Activated naive CD4-positive, alpha-beta T cell treated with anti-CD3 and anti-CD28 coated beads, Interleukin-2, amount 50 U/mL, for 24 hours (primary cell): ENCODE data around the gene BMP8B.

ENCODE experiments used
- H3K27ac Mint-ChIP-seq: one replicate; pipeline ENCODE4 v1.8.0; 2021; ENCODE audit warnings: mild to moderate bottlenecking, mixed read lengths
- H3K27me3 Mint-ChIP-seq: one replicate; pipeline ENCODE4 v1.8.0; 2021; ENCODE audit warnings: mixed read lengths
- H3K36me3 Mint-ChIP-seq: one replicate; pipeline ENCODE4 v1.8.0; 2021; ENCODE audit warnings: mixed read lengths
- H3K4me1 Mint-ChIP-seq: one replicate; pipeline ENCODE4 v1.8.0; 2021; ENCODE audit warnings: mixed read lengths
- H3K4me3 Mint-ChIP-seq: one replicate; pipeline ENCODE4 v1.8.0; 2021; ENCODE audit warnings: mild to moderate bottlenecking, mixed read lengths
- H3K9me3 Mint-ChIP-seq: one replicate; pipeline ENCODE4 v1.8.0; 2021; ENCODE audit warnings: mixed read lengths

BMP8B gene

DNA sequence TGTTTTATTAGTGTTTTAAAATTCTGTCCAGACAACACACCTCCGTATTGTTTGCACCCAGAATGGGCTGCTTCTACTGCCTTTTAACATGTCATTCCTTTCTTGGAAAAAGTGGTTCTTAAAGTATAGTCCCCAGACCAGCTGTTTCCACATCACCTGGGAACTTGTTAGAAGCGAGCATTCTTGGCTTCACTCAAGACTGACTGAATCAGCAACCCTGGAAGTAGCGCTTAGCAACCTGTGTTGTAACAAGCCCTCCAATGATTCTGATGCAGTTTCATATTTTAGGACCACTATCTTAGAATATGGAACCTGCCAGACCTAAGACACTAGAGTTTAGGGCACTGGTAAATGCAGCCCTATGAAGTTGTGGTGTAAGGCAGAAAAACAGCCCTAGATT lies 55.9 kb downstream of the BMP8B start:
- H3K4me3 Mint-ChIP-seq = no peak overlapping the region
- no peaks in the 10 kb centered on the region for H3K9me3 Mint-ChIP-seq

DNA sequence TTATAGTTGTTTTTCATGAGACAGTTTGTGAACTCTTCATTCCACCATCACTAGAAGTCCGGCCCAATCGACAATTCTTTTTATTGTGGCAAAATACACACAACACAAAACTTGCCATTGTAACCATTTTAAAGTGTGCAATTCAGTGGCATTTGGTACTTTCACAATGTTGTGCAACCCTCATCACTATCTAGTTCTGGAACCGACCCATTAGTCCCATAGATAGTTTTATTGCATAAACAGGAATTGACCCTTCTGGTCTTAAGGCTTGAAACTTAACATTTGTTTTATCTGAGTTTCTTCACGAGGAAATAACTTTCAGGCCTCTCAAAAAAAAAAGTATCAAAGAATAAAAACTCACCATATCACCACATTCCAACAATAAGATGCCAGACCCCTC lies 58.8 kb downstream of the BMP8B start:
- Mint-ChIP-seq H3K36me3 (no peaks in the 10 kb centered on the region), H3K27me3 (peaks cover 40% of the 10 kb centered on the region), H3K4me1 (peaks cover 8% of the 10 kb centered on the region), H3K4me3 (no peak overlapping the region), H3K27ac (no peak overlapping the region), H3K9me3 (no peaks in the 10 kb centered on the region)

More for the DNA sequence above, 55.9 kb downstream of the BMP8B start:
- Mint-ChIP-seq H3K27me3 (peaks cover 36% of the 10 kb centered on the region), H3K36me3 (no peaks in the 10 kb centered on the region), H3K4me1 (peaks cover 13% of the 10 kb centered on the region), H3K27ac (no peak overlapping the region)

DNA sequence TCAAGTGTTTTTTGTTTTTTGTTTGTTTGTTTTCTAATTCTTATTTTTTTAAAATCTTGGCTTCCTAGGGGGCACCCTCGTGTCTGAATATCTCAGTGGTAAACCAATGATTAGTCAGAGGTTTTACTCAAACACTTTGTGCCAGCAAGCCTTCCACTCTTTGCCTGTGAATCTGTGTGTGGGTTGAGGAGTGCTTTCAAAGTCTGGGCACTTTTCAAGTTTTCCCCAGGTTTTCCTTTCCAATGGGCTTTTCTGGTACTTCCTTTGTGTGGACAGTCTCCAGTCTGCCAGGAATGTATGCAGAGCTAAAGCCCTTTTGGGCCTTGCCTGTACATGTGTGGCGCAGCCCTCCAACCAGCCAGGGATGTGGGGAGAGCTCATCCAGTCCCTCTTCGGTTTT lies 59.6 kb downstream of the BMP8B start:
- peaks cover 42% of the 10 kb centered on the region for H3K27me3 Mint-ChIP-seq
- H3K36me3 Mint-ChIP-seq = no peaks in the 10 kb centered on the region
- peaks cover 8% of the 10 kb centered on the region for H3K4me1 Mint-ChIP-seq
- no peak overlapping the region for H3K4me3 Mint-ChIP-seq
- H3K9me3 Mint-ChIP-seq = no peaks in the 10 kb centered on the region
- H3K27ac Mint-ChIP-seq = no peak overlapping the region

DNA sequence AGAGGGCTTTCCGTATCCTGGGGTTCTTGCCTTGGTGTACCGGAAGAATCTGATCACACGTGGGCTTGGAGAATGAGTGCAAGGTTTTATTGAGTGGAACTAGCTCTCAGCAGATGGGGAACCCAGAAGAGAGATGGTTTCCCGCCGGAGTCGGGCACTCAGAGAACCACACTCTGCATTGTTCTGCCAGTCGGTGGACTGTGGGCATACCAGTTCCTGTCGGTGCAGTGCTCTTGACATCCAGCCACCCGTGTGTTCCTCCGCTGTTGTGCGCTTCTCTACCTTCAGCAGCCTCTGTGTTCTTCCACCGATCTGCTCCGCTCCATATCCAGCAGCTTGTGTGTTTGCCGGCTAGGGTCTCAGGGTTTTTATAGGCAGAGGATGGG lies 60.7 kb downstream of the BMP8B start:
- H3K36me3 Mint-ChIP-seq = no peaks in the 10 kb centered on the region
- H3K27ac Mint-ChIP-seq = peak overlapping the region; percentile 30
- peaks cover 8% of the 10 kb centered on the region for H3K4me1 Mint-ChIP-seq
- no peak overlapping the region for H3K4me3 Mint-ChIP-seq
- H3K9me3 Mint-ChIP-seq = no peaks in the 10 kb centered on the region
- peaks cover 39% of the 10 kb centered on the region for H3K27me3 Mint-ChIP-seq

DNA sequence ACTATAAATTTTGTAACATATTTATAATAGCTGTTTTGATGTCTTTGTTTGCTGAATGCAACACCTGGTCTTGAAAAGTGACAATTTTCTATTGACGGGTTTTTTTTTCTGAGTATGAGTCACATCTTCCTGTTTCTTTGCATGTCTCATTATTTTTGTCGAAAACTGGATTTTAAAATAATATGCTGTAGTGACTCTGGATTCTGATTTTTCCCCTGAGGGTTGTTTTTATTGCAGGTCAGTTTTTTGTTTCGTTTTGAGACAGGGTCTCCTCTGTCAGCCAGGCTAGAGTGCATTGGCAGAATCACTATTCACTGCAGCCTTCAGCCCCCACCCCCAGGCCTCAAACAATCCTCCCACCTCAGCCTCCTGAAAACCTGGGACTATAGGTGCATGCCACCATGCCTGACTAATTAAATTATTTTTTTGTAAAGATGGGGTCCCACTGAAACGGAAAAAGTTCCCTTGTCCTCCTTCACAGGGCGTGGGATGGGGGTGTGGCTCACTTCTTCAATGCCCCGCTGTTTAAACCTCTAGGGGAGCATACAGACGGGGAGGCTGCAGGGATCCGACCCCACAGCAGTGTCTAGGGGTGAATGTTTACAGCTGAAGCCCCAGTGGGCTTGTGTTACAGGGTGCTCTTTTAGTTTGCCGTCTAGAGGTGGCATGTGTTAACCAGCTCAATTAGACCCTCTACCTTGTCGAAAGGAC lies 61.3 kb downstream of the BMP8B start:
- Mint-ChIP-seq H3K4me3 (no peak overlapping the region), H3K4me1 (peaks cover 8% of the 10 kb centered on the region), H3K9me3 (no peaks in the 10 kb centered on the region), H3K27me3 (peaks cover 39% of the 10 kb centered on the region), H3K27ac (no peak overlapping the region), H3K36me3 (no peaks in the 10 kb centered on the region)

DNA sequence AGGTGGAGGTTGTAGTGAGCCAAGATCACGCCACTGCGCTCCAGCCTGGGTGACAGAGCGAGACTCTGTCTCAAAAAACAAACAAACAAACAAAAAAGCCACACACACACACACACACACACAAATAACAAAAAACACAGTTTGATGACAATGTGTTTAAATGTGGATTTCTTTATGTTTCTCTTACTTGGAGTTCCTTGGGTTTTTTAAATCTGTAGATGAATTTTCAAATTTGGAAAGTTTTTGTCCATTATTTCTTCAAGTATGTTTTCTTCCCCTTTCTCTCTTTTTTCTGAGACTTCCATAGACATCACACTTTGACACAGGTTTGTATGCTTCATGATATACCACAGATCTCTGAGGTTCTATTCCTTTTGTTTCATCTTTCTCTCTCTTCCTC lies 62.1 kb downstream of the BMP8B start:
- Mint-ChIP-seq H3K4me1 (peaks cover 8% of the 10 kb centered on the region), H3K27ac (no peak overlapping the region), H3K27me3 (peaks cover 38% of the 10 kb centered on the region), H3K36me3 (no peaks in the 10 kb centered on the region), H3K4me3 (no peak overlapping the region), H3K9me3 (no peaks in the 10 kb centered on the region)

DNA sequence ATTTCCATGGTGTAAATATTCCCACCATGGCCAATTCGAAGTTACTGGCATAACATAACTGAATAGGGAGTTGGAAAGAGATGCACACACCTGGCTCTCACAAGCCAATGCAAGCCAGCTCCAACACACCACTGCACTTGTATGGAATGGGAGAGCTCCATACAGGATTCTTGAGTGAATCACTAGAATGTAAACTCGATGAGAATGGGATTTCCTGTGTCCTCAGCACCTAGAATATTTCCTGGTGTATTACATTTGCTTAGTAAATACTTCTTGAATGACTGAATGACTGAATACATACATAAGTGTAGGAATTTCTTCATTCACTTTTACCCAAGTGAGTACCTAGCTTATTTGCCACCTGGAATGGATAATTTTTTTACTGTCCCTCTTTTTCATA lies 66.2 kb downstream of the BMP8B start:
- H3K4me1 Mint-ChIP-seq = peaks cover 3% of the 10 kb centered on the region
- H3K4me3 Mint-ChIP-seq = no peak overlapping the region
- no peaks in the 10 kb centered on the region for H3K36me3 Mint-ChIP-seq
- H3K27ac Mint-ChIP-seq = no peak overlapping the region
- peaks cover 13% of the 10 kb centered on the region for H3K27me3 Mint-ChIP-seq
- H3K9me3 Mint-ChIP-seq = no peaks in the 10 kb centered on the region

DNA sequence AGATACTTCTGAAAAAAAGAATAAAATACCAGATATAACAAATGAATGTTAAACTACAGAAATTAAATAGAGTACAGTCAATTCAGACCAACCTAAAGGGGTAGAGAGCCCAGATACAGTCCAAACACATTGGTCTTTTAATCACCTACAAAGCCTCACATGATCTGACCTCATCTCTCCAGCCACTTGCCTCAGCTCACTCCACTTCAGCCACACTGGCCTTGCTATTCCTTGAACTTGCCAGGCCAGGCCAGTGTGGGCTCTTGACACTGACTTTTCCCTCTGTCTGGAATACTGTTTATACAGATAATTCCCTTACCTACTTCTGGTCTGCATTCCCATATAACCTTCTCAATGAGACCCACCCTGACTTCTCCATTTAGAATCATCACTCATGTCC lies 67.0 kb downstream of the BMP8B start:
- no peak overlapping the region for H3K27ac Mint-ChIP-seq
- H3K36me3 Mint-ChIP-seq = no peaks in the 10 kb centered on the region
- no peaks in the 10 kb centered on the region for H3K4me1 Mint-ChIP-seq
- H3K9me3 Mint-ChIP-seq = no peaks in the 10 kb centered on the region
- no peak overlapping the region for H3K4me3 Mint-ChIP-seq
- H3K27me3 Mint-ChIP-seq = peaks cover 11% of the 10 kb centered on the region

DNA sequence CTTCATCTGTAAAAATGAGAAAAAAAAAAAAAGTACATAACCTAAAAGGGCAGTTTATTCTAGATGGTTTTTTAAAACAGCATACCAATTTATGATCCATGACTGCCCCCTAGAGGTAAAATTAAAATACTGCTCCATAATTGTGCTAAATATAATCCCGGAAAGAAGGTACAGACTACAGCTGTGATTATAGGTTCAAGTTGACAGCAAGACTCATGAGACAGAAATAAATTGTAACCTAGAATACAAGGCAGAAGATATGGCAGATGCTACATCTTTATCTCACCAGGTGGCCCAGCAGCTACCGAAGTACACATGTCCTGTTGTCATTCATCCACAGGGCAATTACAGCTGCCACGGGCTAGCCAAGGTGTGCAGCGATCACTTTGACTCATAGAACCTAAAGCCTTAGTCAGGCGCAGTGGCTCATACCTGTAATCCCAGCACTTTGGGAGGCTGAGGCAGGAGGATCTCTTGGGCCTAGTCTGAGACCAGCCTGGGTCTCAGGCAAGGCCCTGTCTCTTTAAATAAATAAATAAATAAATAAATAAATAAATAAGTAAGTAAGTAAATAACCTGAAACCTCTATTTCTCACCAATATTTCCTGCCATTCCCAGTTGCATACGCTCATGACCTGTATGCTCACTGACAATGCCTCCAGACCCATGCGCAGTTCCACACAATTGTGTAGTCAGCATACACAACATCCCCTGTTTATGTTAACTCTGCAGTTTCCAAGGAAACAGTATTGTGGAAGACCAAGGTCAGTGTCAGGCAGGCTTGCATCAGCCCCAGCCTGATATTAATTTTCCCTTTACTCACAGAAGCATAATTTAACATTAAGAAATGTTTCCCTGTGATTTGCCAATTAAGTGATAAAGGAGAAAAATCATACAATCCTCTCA lies 68.3 kb downstream of the BMP8B start:
- no peaks in the 10 kb centered on the region for H3K36me3 Mint-ChIP-seq
- H3K4me3 Mint-ChIP-seq = no peak overlapping the region
- H3K4me1 Mint-ChIP-seq = no peaks in the 10 kb centered on the region
- H3K9me3 Mint-ChIP-seq = no peaks in the 10 kb centered on the region
- peaks cover 15% of the 10 kb centered on the region for H3K27me3 Mint-ChIP-seq
- no peak overlapping the region for H3K27ac Mint-ChIP-seq

DNA sequence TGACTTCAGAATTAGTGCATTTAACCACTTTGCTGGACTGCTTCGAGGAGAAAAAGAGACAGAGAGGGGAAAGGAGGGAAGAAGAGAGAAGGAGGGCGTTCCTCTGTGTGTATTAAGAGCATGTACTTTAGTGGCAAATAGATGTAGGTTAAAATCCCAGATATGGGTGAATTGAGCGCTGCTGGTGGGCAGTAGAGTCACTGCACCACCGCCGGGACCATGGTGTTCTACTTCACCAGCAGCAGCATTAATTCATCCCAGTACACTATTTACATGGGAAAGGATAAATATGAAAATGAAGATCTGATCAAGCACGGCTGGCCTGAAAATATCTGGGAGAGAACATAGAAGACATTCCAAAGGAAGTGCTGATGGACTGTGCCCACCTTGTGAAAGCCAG lies 70.9 kb downstream of the BMP8B start:
- H3K4me1 Mint-ChIP-seq = no peaks in the 10 kb centered on the region
- peaks cover 12% of the 10 kb centered on the region for H3K27me3 Mint-ChIP-seq
- H3K27ac Mint-ChIP-seq = no peak overlapping the region
- H3K9me3 Mint-ChIP-seq = no peaks in the 10 kb centered on the region
- no peak overlapping the region for H3K4me3 Mint-ChIP-seq
- H3K36me3 Mint-ChIP-seq = no peaks in the 10 kb centered on the region

DNA sequence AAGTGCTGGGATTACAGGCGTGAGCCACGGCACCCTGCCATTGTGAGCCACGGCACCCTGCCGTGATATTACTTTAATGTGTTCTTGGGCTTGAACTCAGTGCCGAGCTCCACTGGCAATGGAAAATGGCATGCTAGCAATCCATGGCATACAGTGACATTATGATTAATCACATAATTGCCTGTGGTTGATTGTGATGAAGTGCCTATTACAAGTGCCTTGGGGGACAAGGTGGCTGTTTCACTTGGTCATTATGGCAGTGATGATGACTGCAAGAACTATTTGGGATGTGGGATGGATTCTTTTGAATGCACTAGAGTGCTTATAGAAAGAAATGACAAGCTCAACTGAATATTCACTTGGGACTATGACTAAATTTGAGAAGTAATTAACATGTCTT lies 75.1 kb downstream of the BMP8B start:
- H3K27me3 Mint-ChIP-seq = peaks cover 12% of the 10 kb centered on the region
- H3K27ac Mint-ChIP-seq = no peak overlapping the region
- H3K36me3 Mint-ChIP-seq = no peaks in the 10 kb centered on the region
- H3K4me1 Mint-ChIP-seq = no peaks in the 10 kb centered on the region
- no peak overlapping the region for H3K4me3 Mint-ChIP-seq
- H3K9me3 Mint-ChIP-seq = no peaks in the 10 kb centered on the region

DNA sequence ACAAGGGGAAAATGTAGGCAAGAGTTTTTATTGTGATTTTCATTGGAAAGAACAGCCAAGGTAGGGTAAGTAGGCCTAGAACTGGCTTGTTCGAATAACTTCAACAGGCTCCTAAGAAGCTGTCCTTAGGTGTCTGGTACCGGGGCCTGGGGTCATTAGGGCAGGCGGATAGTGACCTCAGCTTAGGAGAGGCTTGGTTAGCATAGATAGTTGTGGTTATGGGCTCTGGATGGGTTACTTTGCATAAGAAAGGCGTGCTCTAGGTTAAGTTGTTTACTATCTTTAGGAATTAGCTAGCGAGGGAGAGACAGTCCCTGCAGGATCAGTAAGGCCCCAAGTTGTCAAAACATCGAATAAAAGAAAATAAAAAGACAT lies 76.7 kb downstream of the BMP8B start:
- Mint-ChIP-seq H3K4me3 (no peak overlapping the region), H3K4me1 (no peaks in the 10 kb centered on the region), H3K9me3 (no peaks in the 10 kb centered on the region), H3K36me3 (no peaks in the 10 kb centered on the region), H3K27ac (no peak overlapping the region), H3K27me3 (peaks cover 9% of the 10 kb centered on the region)

DNA sequence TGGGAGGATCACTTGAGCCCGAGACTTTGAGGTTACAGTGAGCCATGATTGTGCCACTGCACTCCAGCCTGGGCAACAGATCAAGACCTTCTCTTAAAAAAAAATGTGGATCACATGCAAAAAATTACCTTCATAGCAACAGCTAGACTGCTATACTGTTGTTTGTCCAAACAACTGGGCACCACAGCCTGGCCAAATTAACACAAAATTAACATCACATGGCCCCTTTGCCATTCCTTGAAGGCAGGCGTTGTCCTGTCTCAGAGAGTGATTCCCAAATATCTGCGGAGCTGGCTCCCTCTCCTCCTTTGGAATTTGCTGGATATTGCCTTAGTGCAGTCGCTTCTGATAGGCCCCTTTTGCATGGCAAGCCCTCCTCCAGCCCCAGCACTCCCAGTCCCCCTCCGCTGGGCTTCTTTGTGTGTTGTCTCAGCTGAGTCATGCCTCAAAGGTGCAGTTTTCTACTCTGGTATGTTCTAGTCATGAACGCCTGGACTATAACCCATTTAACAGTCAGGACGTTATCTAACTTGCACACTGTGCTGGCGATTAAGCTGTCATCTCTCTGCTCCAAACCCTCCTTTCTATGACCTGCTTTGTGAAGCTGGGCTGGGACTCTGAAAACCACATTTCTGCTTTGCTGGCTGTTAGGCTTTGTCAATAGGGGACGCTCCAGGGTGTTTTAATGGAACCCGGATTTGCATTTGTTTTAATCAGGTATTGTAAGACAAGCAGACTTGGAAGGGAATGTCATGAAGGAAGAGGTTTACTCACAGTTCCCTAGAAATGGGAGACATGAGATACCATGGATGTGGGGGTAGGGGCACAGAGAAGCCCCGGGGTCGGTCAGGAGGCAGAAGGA lies 77.3 kb downstream of the BMP8B start:
- Mint-ChIP-seq H3K4me3 (no peak overlapping the region), H3K27me3 (peaks cover 3% of the 10 kb centered on the region), H3K27ac (no peak overlapping the region), H3K4me1 (no peaks in the 10 kb centered on the region), H3K36me3 (no peaks in the 10 kb centered on the region), H3K9me3 (no peaks in the 10 kb centered on the region)

DNA sequence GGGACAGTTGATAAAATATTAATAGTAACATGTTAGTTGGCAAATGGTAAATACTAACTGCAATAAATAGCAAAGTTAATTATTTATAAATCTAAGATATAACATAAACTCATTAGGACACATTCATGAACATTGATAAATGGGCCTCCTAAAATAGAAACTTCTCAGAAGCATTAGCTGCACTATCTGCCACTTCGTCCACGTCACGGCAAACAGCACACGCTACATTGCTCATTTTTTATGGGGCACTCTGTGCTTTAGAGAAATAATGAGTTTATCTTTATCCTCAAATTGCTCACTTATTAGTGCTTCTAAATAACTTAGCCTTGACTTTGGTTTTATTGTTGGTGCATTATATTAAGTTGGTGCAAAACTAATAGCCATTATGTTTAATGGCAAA lies 81.2 kb downstream of the BMP8B start:
- no peaks in the 10 kb centered on the region for H3K27me3 Mint-ChIP-seq
- no peak overlapping the region for H3K4me3 Mint-ChIP-seq
- no peaks in the 10 kb centered on the region for H3K36me3 Mint-ChIP-seq
- no peaks in the 10 kb centered on the region for H3K4me1 Mint-ChIP-seq
- H3K9me3 Mint-ChIP-seq = no peaks in the 10 kb centered on the region
- H3K27ac Mint-ChIP-seq = no peak overlapping the region
